ENCODE results near the gene USP33. TPM values are rescaled to one million over a fixed set of nuclear protein-coding genes. Genes with fewer than 3 reads are reported as not detected.

USP33 gene
- polyA plus RNA-seq, 1 of the 3 experiments (the other 2 are of a cell fraction): 26.3 TPM

DNA sequence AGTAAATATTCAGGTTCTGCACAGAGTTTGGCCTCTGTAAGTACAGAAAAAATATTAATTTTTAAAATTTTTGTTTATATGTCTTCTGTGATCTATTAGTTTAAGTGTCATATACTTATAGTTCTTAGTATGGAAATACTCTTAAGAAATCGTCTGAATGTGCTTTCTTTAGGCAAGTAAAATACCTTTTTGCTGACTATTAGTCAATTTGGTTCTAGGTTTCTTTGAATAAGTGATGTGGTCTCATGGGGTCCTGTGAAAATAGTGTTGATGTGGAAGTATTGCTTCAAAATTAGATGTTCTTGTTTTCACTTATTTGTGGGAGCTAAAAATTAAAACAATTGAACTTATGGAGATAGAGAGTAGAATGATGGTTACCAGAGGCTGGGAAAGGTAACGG lies 43.7 kb upstream of the USP33 start:
- WGBS (ENCODE audit: low lambda C conversion rate): 74% methylated on average over 2 of the region's 2 CpGs
- Histone ChIP-seq H3K9ac (no peak overlapping the region), H3K9me2 (no peaks in the 10 kb centered on the region), H3K4me2 (no peak overlapping the region), H3K4me3 (ENCODE audit: low read depth in 2 of 2, low read length in 1 of 2) (no peak overlapping the region), H2AFZ (ENCODE audit: low read depth) (no peak overlapping the region), H3K4me1 (ENCODE audit: control insufficient read depth in 1 of 2, insufficient read depth in 2 of 2, low read depth in 1 of 2, low read length in 1 of 2) (peaks cover 0 to under 1% of the 10 kb centered on the region in 2 experiments; a peak in 1 of 4 replicates), H3K9me3 (no peaks in the 10 kb centered on the region), H3K36me3 (replicated peaks in 1 of 2; ENCODE audit: control insufficient read depth in 1 of 2, insufficient read depth in 2 of 2, low read length in 1 of 2) (peaks cover 51 to 58% of the 10 kb centered on the region in 2 experiments), H3K79me2 (ENCODE audit: insufficient read depth) (peaks cover 23% of the 10 kb centered on the region), H3F3A (replicated peaks; ENCODE audit: insufficient read depth) (no peaks in the 10 kb centered on the region), H4K20me1 (ENCODE audit: insufficient read depth) (no peaks in the 10 kb centered on the region), H3K27me3 (ENCODE audit: insufficient read depth) (no peaks in the 10 kb centered on the region), H3K27ac (ENCODE audit: low read depth in 2 of 2, low read length in 1 of 2) (no peak overlapping the region)
- TF ChIP-seq SMC3 (IDR thresholded peaks at IDR 0.05; ENCODE audit: low read depth, low read length): no peak
- no peak for TF ChIP-seq POLR2AphosphoS5 (IDR thresholded peaks at IDR 0.05; ENCODE audit: low read depth, low read length)
- TF ChIP-seq JUND (IDR thresholded peaks at IDR 0.05): no peak
- no peak for TF ChIP-seq EP300 (IDR thresholded peaks at IDR 0.05; ENCODE audit: borderline replicate concordance in 1 of 2, low read depth in 1 of 2, low read length in 1 of 2)
- no peak for TF ChIP-seq CTCF (IDR thresholded peaks at IDR 0.05)
- no peak for TF ChIP-seq ZBTB33 (IDR thresholded peaks at IDR 0.05; ENCODE audit: borderline replicate concordance, low read depth)
- TF ChIP-seq USF2 (IDR thresholded peaks at IDR 0.05; ENCODE audit: borderline replicate concordance, low read depth, low read length): no peak
- no peak for TF ChIP-seq NFIC (IDR thresholded peaks at IDR 0.05; ENCODE audit: borderline replicate concordance)
- TF ChIP-seq RFX5 (IDR thresholded peaks at IDR 0.05; ENCODE audit: low read length): no peak
- TF ChIP-seq GATA2 (CRISPR knock-in tag; IDR thresholded peaks at IDR 0.05): no peak
- no peak for TF ChIP-seq TCF12 (IDR thresholded peaks at IDR 0.05)
- TF ChIP-seq FOXJ3 (CRISPR knock-in tag; IDR thresholded peaks at IDR 0.05): no peak
- no peak for TF ChIP-seq TEAD4 (IDR thresholded peaks at IDR 0.05; ENCODE audit: borderline replicate concordance, insufficient read depth)
- TF ChIP-seq MXI1 (IDR thresholded peaks at IDR 0.05; ENCODE audit: low read depth, low read length): no peak
- TF ChIP-seq, protein P1, sequence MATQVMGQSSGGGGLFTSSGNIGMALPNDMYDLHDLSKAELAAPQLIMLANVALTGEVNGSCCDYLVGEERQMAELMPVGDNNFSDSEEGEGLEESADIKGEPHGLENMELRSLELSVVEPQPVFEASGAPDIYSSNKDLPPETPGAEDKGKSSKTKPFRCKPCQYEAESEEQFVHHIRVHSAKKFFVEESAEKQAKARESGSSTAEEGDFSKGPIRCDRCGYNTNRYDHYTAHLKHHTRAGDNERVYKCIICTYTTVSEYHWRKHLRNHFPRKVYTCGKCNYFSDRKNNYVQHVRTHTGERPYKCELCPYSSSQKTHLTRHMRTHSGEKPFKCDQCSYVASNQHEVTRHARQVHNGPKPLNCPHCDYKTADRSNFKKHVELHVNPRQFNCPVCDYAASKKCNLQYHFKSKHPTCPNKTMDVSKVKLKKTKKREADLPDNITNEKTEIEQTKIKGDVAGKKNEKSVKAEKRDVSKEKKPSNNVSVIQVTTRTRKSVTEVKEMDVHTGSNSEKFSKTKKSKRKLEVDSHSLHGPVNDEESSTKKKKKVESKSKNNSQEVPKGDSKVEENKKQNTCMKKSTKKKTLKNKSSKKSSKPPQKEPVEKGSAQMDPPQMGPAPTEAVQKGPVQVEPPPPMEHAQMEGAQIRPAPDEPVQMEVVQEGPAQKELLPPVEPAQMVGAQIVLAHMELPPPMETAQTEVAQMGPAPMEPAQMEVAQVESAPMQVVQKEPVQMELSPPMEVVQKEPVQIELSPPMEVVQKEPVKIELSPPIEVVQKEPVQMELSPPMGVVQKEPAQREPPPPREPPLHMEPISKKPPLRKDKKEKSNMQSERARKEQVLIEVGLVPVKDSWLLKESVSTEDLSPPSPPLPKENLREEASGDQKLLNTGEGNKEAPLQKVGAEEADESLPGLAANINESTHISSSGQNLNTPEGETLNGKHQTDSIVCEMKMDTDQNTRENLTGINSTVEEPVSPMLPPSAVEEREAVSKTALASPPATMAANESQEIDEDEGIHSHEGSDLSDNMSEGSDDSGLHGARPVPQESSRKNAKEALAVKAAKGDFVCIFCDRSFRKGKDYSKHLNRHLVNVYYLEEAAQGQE (IDR thresholded peaks at IDR 0.05; ENCODE audit: low read depth, low read length): no peak
- no peak for TF ChIP-seq FOXM1 (IDR thresholded peaks at IDR 0.05; ENCODE audit: low read depth)
- no peak for TF ChIP-seq TAF1 (IDR thresholded peaks at IDR 0.05; ENCODE audit: borderline replicate concordance, low read depth, low read length)
- TF ChIP-seq RAD21 (IDR thresholded peaks at IDR 0.05; ENCODE audit: low read length): no peak
- CTCF ChIA-PET: interaction anchor here (0.6 kb wide), 1 partner anchor 1007 kb away, joined by 3 read pairs; no protein-coding TSS in a partner anchor
- no peak for DNase-seq
- POLR2A ChIA-PET: no interaction called here

Measured in SK-N-SH (cell line).